Measurements from ENCODE around the gene FKBP3. TPM values are rescaled to one million over a fixed set of nuclear protein-coding genes. Genes with fewer than 3 reads are reported as not detected.

The FKBP3 gene
- total and polyA plus RNA-seq, 2 donors (not counting 1 experiment from before 2014, with no cell fraction given) = 18.5 to 58.7 TPM

DNA sequence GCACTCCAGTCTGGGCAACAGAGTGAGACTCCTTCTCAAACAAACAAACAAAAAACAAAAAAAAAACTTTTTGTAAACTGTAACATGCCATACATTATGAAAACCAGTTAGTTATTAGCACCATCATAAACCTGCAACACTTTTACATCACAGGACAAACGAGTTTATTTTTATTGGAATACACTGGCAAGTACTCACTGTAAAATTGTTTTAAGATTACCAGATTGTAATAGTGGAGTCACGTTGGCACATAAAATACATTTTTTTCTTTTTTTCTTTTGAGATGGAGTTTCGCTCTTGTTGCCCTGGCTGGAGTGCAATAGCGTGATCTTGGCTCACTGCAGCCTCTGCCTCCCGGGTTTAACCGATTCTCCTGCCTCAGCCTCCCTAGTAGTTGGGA lies 15.7 kb downstream of the FKBP3 start:
- Histone ChIP-seq H3K9me3 (ENCODE audit: control extremely low read depth in 1 of 3, control insufficient read depth in 2 of 3, insufficient read depth in 1 of 3, low read length in 2 of 3) (no peaks in the 10 kb centered on the region), H3K36me3 (replicated peaks in 1 of 2; ENCODE audit: control extremely low read depth in 1 of 2, control insufficient read depth in 1 of 2, extremely low read depth in 1 of 2, insufficient read depth in 2 of 2, low read length in 1 of 2) (peaks cover 18 to 51% of the 10 kb centered on the region in 2 experiments), H3K27ac (ENCODE audit: low read length in 2 of 2) (no peak overlapping the region), H3K79me2 (ENCODE audit: control insufficient read depth, insufficient read depth, low read length) (no peaks in the 10 kb centered on the region), H3K9ac (ENCODE audit: low read length) (no peak overlapping the region), H3K27me3 (replicated peaks in 1 of 4; ENCODE audit: control extremely low read depth in 1 of 4, control insufficient read depth in 3 of 4, insufficient read depth in 4 of 4, low read length in 3 of 4) (no peaks in the 10 kb centered on the region), H4K20me1 (ENCODE audit: control insufficient read depth, insufficient read depth, low read length, poor library complexity, severe bottlenecking) (no peaks in the 10 kb centered on the region), H3K4me3 (ENCODE audit: control extremely low read depth in 1 of 5, extremely low read depth in 1 of 5, insufficient read depth in 1 of 5, low read depth in 2 of 5, low read length in 4 of 5) (no peak overlapping the region), H3K4me1 (ENCODE audit: control insufficient read depth in 2 of 2, insufficient read depth in 2 of 2, low read length in 2 of 2) (no peaks in the 10 kb centered on the region), H3K4me2 (replicated peaks; ENCODE audit: low read depth, low read length, poor library complexity, severe bottlenecking) (no peak overlapping the region), H2AFZ (ENCODE audit: insufficient read depth, low read depth, low read length, poor library complexity, severe bottlenecking) (no peak overlapping the region)
- TF ChIP-seq EZH2 (IDR thresholded peaks at IDR 0.05; ENCODE audit: borderline replicate concordance, insufficient read depth, low read depth, low read length, poor library complexity, severe bottlenecking) (no peak), CTCF (IDR thresholded peaks at IDR 0.05) (no peak)
- H3K4me3 Mint-ChIP-seq = no peak overlapping the region
- intact Hi-C loops (cut with micrococcal nuclease) = no loop called here
- peaks cover 2% of the 10 kb centered on the region for H3K9me3 Mint-ChIP-seq (ENCODE audit: insufficient read depth)
- H3K4me1 Mint-ChIP-seq = no peaks in the 10 kb centered on the region
- ChIA-PET POLR2A (no interaction called here), CTCF (interaction anchor here (1.9 kb wide), 1 partner anchor 150 kb away, joined by 8 read pairs; no protein-coding TSS in a partner anchor)
- H3K27ac Mint-ChIP-seq = no peak overlapping the region
- no peaks in the 10 kb centered on the region for H3K27me3 Mint-ChIP-seq
- DNase-seq (no peak), ATAC-seq (ENCODE audit: low read depth) (no peak)
- 100% methylated on average over 4 of the region's 6 CpGs for WGBS (ENCODE audit: insufficient coverage)

DNA sequence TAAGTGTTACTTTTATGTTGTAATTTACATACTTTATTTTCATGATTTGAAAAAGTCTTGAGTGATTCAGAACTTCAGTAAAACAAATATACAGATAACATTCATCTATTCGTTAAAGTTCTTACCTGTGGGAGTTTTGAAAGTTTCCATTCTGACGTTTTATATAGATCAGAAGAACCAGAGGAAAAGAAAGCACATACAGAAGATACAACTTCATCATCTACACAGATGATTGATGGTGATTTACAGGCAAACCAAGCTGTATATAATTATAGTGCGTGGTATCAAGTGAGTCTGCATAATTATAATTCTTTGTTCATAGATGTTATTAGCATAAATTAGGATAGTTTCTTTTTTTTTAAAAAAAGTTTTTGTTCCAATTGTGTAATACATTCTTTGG lies 20.0 kb downstream of the FKBP3 start:
- ChIA-PET POLR2A (no interaction called here), CTCF (no interaction called here)
- Mint-ChIP-seq H3K27ac (no peak overlapping the region), H3K4me1 (no peaks in the 10 kb centered on the region), H3K4me3 (no peak overlapping the region), H3K27me3 (no peaks in the 10 kb centered on the region), H3K9me3 (ENCODE audit: insufficient read depth) (no peaks in the 10 kb centered on the region)
- no peak overlapping the region for H3K4me2 ChIP-seq (replicated peaks; ENCODE audit: low read depth, low read length, poor library complexity, severe bottlenecking)
- no peak overlapping the region for H3K27ac ChIP-seq (ENCODE audit: low read length in 2 of 2)
- no peaks in the 10 kb centered on the region for H4K20me1 ChIP-seq (ENCODE audit: control insufficient read depth, insufficient read depth, low read length, poor library complexity, severe bottlenecking)
- H3K4me1 ChIP-seq (ENCODE audit: control insufficient read depth in 2 of 2, insufficient read depth in 2 of 2, low read length in 2 of 2) = no peaks in the 10 kb centered on the region
- no peaks in the 10 kb centered on the region for H3K27me3 ChIP-seq (replicated peaks in 1 of 4; ENCODE audit: control extremely low read depth in 1 of 4, control insufficient read depth in 3 of 4, insufficient read depth in 4 of 4, low read length in 3 of 4)
- H3K36me3 ChIP-seq (replicated peaks in 1 of 2; ENCODE audit: control extremely low read depth in 1 of 2, control insufficient read depth in 1 of 2, extremely low read depth in 1 of 2, insufficient read depth in 2 of 2, low read length in 1 of 2) = peaks cover 20 to 60% of the 10 kb centered on the region in 2 experiments
- no peak overlapping the region for H3K4me3 ChIP-seq (ENCODE audit: control extremely low read depth in 1 of 5, extremely low read depth in 1 of 5, insufficient read depth in 1 of 5, low read depth in 2 of 5, low read length in 4 of 5)
- H3K9ac ChIP-seq (ENCODE audit: low read length) = no peak overlapping the region
- intact Hi-C loops (cut with micrococcal nuclease) = no loop called here
- WGBS (ENCODE audit: insufficient coverage) = no CpG with 5 or more reads among the region's 3 CpGs
- DNase-seq (no peak), ATAC-seq (ENCODE audit: low read depth) (no peak)
- H2AFZ ChIP-seq (ENCODE audit: insufficient read depth, low read depth, low read length, poor library complexity, severe bottlenecking) = no peak overlapping the region
- no peak for TF ChIP-seq CTCF (IDR thresholded peaks at IDR 0.05)
- no peak for TF ChIP-seq EZH2 (IDR thresholded peaks at IDR 0.05; ENCODE audit: borderline replicate concordance, insufficient read depth, low read depth, low read length, poor library complexity, severe bottlenecking)
- H3K9me3 ChIP-seq (ENCODE audit: control extremely low read depth in 1 of 3, control insufficient read depth in 2 of 3, insufficient read depth in 1 of 3, low read length in 2 of 3) = no peaks in the 10 kb centered on the region
- no peaks in the 10 kb centered on the region for H3K79me2 ChIP-seq (ENCODE audit: control insufficient read depth, insufficient read depth, low read length)
